Glomerular endothelial cell (primary cell): ENCODE measurements around the gene RASL11A. TPM values are rescaled to one million over a fixed set of nuclear protein-coding genes. Genes with fewer than 3 reads are reported as not detected.

Experiments used
- total RNA-seq: library from RNA; depleted of rRNA; stranded (reverse); fragments of >200 nt; gene quantifications from 2 replicates; pipeline ENCODE4 v1.2.3, GENCODE V29; 2015

RASL11A gene
- total RNA-seq, 1 donor from 2014 or later = 2.1 TPM

Other genes starting within 250 kb of the RASL11A start
- 25.1 and 30.9 TPM in 2 replicates for gene USP12, start 99.0 kb upstream of the RASL11A start, total RNA-seq
- 406 and 862 TPM in 2 replicates for gene RPL21, start 19.3 kb upstream of the RASL11A start, total RNA-seq
- 76.0 and 151 TPM in 2 replicates for gene GTF3A, start 153.8 kb downstream of the RASL11A start, total RNA-seq
- 45.4 and 55.5 TPM in 2 replicates for gene MTIF3, start 179.7 kb downstream of the RASL11A start, total RNA-seq